ENCODE measurements around the gene PAGR1. TPM values are rescaled to one million over a fixed set of nuclear protein-coding genes. Genes with fewer than 3 reads are reported as not detected.
A peak's percentile ranks its signal among the peaks of the same experiment; 100 is the strongest.
"Not testable (repeated sequence)": the region's sequence is repeated elsewhere in the genome, so short reads cannot be mapped to it uniquely, and the experiment has no call there.

PAGR1 gene
- 63.2 and 63.4 TPM in 2 replicates for total RNA-seq (2014; rRNA removed)
- 23.9 TPM for polyA plus RNA-seq (2012)

GRCh38 chr16:29815793-29816693 is at the start of gene PAGR1:
TSS of gene PAGR1 (plus strand) at chr16:29816152. CDS start at chr16:29816526, 374 bp downstream.
- peak; percentile 99 for DNase-seq (ENCODE audit: low read depth)

GRCh38 chr16:29766571-29766970 is 49.4 kb upstream of the PAGR1 start:
- DNase-seq (ENCODE audit: low read depth), result no peak

- no peak for DNase-seq (ENCODE audit: low read depth)
Measured at GRCh38 chr16:29767062-29767461, 48.9 kb upstream of the PAGR1 start.

DNA sequence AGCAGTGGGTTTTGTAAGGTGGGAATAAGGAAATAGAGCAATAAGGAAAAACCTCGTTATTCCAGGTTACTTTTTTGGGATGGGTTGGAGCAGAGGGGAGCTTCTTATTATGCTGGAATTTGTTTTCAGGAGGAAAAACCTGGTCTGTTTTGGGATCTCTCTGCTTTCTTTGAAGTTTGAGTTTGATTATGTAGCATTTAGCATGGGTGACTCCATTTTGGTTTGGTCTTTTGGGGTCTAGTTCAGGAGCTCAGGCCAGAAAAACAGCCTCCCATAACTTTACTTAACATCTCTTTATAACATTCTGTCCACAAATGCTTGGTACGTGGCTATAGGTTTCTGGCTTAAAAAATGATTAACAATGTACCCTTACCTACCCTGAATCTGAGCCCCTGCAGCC is 46.4 kb upstream of the PAGR1 start:
- DNase-seq (ENCODE audit: low read depth), result no peak

GRCh38 chr16:29770250-29770929 is 45.6 kb upstream of the PAGR1 start:
- DNase-seq (ENCODE audit: low read depth), result no peak

DNA sequence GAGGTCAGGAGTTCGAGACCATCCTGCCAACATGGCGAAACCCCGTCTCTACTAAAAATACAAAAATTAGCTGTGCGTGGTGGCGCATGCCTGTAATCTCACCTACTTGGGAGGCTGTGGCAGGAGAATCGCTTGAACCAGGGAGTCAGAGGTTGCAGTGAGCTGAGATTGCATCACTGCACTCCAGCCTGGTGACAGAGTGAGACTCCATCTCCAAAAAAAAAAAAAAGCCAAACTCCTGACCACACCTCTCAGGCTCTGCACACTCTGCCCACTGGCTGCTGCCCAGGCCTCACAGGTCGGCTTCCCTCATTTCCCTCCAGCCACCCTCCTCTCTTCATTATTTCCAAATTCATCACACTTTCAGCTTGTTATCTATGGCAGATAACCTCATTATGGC is 43.6 kb upstream of the PAGR1 start:
- DNase-seq (ENCODE audit: low read depth), result not testable (repeated sequence)

DNA sequence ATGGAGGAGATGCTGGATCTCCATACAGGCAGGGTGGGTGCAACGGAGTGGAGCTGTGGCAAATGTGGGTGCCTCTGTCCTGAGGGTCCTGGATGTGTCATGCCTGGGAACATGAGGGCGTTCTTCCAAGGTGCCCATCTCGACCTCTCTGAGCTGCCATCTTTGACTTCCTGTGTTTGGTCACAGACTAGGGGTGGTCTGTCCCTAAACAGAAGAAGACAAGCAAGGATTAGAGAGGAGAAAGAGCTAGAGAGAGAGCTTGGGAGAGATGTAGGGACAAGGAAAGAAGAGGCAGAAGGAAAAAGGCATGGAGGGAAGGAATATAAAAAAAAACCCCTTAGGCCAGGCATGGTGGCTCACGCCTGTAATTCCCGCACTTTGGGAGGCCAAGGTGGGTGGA is 41.2 kb upstream of the PAGR1 start:
- no peak for DNase-seq (ENCODE audit: low read depth)

DNA sequence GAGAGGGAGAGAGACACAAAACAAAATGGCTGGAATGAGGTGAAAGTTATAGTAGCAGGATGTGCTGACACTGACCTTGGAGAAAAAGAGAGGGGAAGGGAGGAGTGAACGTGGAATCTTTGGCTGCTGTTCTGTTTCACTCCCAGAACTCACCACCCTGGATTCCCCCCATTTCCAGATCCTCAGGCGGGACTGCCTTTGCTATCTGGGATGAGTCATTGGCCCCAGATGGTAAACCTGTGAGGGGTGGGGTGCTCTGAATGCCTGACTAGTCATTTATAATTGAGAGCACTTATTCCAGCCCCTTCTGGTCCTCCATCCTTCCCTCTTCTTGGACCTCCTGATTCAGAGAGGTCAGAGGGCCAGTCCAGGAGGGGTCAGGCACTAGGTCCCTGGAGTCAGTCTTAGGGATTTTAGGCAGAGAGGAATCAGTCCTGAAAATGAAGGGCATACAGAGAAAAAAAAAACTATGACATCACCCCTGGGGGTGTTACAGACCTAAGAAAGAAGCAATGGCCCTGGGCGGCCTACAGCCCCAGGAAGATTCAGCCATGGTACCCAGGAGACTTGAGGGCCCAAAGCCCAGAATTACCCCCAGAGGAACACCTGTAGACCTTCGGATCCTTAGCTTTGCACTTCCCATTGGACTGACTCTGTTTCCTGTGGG is 40.1 kb upstream of the PAGR1 start:
- peak; percentile 5 for DNase-seq (ENCODE audit: low read depth)

GRCh38 chr16:29777576-29778350 is 38.2 kb upstream of the PAGR1 start, which contains the start of gene ZG16:
TSS of gene ZG16 (plus strand) at chr16:29778256. CDS start at chr16:29779267, 1,011 bp downstream.
- no peak for DNase-seq (ENCODE audit: low read depth)

- no peak for DNase-seq (ENCODE audit: low read depth)
Measured at GRCh38 chr16:29779474-29779873, 36.5 kb upstream of the PAGR1 start.

DNA sequence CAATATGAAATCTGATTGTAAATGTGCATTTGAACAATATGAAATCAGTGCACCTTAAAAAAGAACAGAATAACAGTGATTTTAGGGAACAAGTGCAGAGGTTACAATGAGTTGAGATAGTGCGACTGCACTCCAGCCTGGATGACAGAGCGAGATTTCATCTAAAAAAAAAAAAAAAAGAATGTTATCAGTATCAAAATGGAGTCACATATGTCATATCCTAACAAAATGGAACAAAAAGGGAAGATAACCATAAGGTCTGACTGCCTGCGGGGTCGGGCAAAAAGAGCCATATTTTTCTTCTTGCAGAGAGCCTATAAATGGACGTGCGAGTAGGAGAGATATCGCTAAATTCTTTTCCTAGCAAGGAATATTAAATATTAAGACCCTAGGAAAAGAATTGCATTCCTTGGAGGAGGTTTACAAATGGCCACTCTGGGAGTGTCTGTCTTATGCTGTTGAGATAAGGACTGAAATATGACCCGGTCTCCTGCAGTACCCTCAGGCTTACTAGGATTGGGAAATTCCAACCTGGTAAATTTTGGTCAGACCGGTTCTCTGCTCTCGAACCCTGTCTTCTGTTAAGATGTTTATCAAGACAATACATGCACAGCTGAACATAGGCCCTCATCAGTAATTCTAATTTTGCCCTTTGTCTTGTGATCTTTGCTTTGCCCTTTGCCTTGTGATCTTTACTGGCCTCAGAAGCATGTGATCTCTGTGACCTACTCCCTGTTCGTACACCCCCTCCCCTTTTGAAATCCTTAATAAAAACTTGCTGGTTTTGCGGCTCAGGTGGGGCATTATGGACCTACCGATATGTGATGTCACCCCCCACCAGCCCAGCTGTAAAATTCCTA is 32.6 kb upstream of the PAGR1 start:
- DNase-seq (ENCODE audit: low read depth), result not testable (repeated sequence)

- DNase-seq (ENCODE audit: low read depth), result no peak
Measured at GRCh38 chr16:29784157-29784556, 31.8 kb upstream of the PAGR1 start.

- DNase-seq (ENCODE audit: low read depth), result no peak
Measured at GRCh38 chr16:29784901-29785500, 31.0 kb upstream of the PAGR1 start.

- DNase-seq (ENCODE audit: low read depth), result not testable (repeated sequence)
Measured at GRCh38 chr16:29787155-29787554, 28.8 kb upstream of the PAGR1 start.

DNA sequence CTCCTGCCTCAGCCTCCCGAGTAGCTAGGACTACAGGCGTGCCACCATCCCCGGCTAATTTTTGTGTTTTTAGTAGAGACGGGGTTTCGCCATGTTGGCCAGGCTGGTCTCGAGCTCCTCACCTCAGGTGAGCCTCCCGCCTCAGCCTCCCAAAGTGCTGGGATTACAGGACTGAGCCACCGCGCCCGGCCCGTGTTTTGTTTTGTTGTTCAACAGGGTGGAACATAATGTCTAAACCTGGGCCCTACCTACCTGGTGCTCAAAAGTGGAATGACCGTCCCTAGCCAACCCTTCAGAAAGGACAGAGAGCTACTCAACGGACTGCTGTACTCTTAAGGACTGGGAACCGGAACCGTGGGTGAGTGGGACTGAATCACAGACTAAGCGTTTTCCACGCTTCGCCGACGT is 26.2 kb upstream of the PAGR1 start:
- no peak for DNase-seq (ENCODE audit: low read depth)

DNA sequence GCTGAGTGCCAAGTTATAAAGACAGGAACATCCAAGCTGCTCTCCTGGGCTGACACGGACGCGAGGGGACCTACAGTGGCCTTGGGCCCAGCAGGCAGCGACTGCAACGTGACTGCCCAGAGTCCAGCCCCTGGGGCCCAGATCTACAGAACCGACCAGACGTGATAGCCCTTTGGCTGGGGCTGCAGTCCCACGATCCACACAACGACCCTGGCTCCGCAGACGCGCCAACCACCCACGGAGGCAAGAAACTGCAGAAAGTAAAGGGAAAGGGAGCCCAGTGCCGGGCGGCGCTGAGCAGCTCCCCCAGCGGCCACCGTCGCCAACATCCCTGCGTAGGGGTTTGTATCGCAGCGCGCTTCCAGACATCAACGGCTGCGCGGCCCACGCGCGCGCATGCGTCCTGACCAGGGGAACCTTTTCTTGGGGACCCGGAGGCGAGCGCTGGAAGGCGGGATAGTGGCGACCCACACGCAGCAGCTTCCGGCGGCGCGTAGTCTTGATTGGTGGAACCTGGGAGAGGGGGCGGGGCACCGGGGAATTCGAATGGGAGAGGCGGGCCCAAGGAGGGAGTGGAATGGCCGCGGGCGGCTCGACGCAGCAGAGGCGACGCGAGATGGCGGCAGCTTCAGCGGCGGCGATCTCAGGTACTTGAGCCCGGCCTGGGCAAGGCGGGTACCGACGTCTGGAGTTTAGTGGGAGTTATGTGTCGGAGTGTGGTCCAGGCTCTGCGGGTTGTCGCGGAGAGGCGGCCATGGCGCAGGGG is 25.6 kb upstream of the PAGR1 start, which contains the start of gene KIF22:
KIF22 (plus strand) TSS at position 569 of the 766 bp plus-strand sequence; CDS start at position 578, 9 bp downstream.
- peak; percentile 98 for DNase-seq (ENCODE audit: low read depth)

DNA sequence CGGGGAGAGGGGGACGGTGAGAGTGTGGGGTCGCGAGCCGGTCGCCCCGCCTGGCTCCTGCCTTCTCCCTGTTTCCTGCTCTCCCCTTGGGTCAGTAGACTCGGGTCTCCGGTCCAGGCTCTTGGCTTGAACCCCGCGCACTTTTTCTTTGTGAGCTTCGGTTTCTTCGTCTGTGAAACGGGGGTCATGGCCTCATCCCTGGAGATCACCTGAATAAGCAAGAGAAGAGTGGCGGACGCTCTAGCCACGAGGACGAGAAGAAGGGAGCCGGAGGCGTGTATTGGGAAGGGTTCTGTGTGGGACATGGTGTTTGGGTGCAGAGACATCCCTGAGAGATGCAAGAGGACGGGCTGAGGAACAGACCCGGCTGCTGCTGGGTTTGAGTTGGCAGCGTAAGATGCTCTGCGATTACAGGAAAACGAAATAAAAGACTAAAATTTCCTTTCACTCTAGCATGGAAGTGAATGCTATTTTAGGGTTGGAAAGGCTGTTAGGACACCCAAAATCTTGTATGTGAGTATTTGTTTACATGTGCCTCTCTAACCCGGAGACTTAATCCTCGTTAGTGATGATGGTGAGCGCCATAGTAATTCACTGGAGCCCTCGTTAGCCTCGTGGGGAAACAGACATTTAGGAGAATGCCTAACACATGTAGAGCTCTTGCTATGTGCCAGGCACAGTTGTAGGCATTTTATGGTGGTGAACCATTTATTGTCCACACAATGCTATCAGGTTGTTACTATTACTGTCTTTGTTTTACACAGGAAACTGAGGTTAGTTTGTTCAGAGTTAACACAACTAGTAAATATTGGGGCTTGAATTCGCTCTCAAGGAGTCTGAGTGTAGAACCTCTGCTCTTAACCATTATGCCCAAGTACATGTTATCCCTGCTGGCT is 24.8 kb upstream of the PAGR1 start:
- DNase-seq (ENCODE audit: low read depth), result no peak

All from LHCN-M2 (cell line).